Endothelial cell of umbilical vein (primary cell): ENCODE measurements around the gene GPR33. TPM values are rescaled to one million over a fixed set of nuclear protein-coding genes. Genes with fewer than 3 reads are reported as not detected.

Source experiments
- BruUV-seq: library from RNA; stranded (reverse); fragments of 400-500 nt; replicated peaks from 2 replicates; lab custom pipeline; 2021; lab: Mats Ljungman, UMichigan
- CTCF ChIA-PET: fragments of 300-600, 350-600 bp; sonication (Branson Sonifier 250); formaldehyde crosslinking; loops from one replicate; lab custom pipeline; 2021; ENCODE audit warnings: antibody characterized with exemption, inconsistent platforms; lab: Charles Lee
- POLR2A ChIA-PET: fragments of 300-600, 350-600 bp; sonication (Branson Sonifier 250); formaldehyde crosslinking; loops from one replicate; lab custom pipeline; 2021; ENCODE audit warnings: antibody characterized with exemption, inconsistent platforms; lab: Charles Lee
- DNase-seq: peaks from one replicate; pipeline ENCODE4 v3.0.0-alpha.2; 2011; ENCODE audit warnings: low read depth, low spot score
- FAIRE-seq: peaks from 2 replicates; lab custom pipeline; 2011; peaks lifted over from hg19 to GRCh38; lab: Jason Lieb, UNC
- H2AFZ ChIP-seq: 2 replicates; pipeline ENCODE4 v1.6.0; 2012; ENCODE audit warnings: low read depth, low read length, control low read depth, inconsistent platforms
- H3K27ac ChIP-seq: 2 replicates; pipeline ENCODE4 v1.5.1; 2011; ENCODE audit warnings: low read depth, mild to moderate bottlenecking, control low read depth, low read length, moderate library complexity; ENCODE audit not compliant: insufficient read depth
- H3K27me3 ChIP-seq, 2 experiments: 2 replicates each; pipeline versions ENCODE4 v1.6.0 to v1.6.1; 2011; ENCODE audit warnings: low read length in 2 of 2, mixed read lengths in 1 of 2; ENCODE audit not compliant: control insufficient read depth in 2 of 2, insufficient read depth in 2 of 2
- H3K36me3 ChIP-seq, 2 experiments: 2 replicates in 1 of 2; 3 replicates in 1 of 2; pipeline ENCODE4 v1.5.1; 2011; ENCODE audit warnings: low read length in 2 of 2, mild to moderate bottlenecking in 1 of 2, moderate library complexity in 1 of 2; ENCODE audit not compliant: control insufficient read depth in 2 of 2, insufficient read depth in 2 of 2; ENCODE audit errors: extremely low read depth in 1 of 2
- H3K4me1 ChIP-seq: 3 replicates; pipeline ENCODE4 v1.5.1; 2011; ENCODE audit warnings: mild to moderate bottlenecking, low read length; ENCODE audit not compliant: control insufficient read depth, insufficient read depth; ENCODE audit errors: extremely low read depth
- H3K4me2 ChIP-seq: 2 replicates; pipeline ENCODE4 v1.6.1; 2011; ENCODE audit warnings: low read length, control low read depth, mixed read lengths; ENCODE audit not compliant: insufficient read depth
- H3K4me3 ChIP-seq, 3 experiments: fragments of 200-600 bp in 1 of 3; sonication (generic), shearing (Covaris generic) in 1 of 3; replicated peaks in 1 of 3; 2 replicates each; pipeline ENCODE4 v1.5.1; 2011 to 2016; ENCODE audit warnings: control low read depth in 3 of 3, low read length in 3 of 3, mild to moderate bottlenecking in 2 of 3, inconsistent platforms in 1 of 3, low read depth in 1 of 3, moderate library complexity in 1 of 3; ENCODE audit not compliant: insufficient read depth in 1 of 3
- H3K79me2 ChIP-seq: 2 replicates; pipeline ENCODE4 v1.6.0; 2012; ENCODE audit warnings: low read length, inconsistent platforms; ENCODE audit not compliant: control insufficient read depth, insufficient read depth
- H3K9ac ChIP-seq: replicated peaks from 2 replicates; pipeline ENCODE3; 2011; ENCODE audit warnings: low read length, control low read depth; ENCODE audit not compliant: insufficient read depth; ENCODE audit errors: extremely low read depth
- H3K9me1 ChIP-seq: replicated peaks from 3 replicates; pipeline ENCODE4 v1.6.0; 2011; ENCODE audit warnings: mild to moderate bottlenecking, low read length; ENCODE audit not compliant: control insufficient read depth, insufficient read depth; ENCODE audit errors: extremely low read depth
- H3K9me3 ChIP-seq: replicated peaks from 2 replicates; pipeline ENCODE4 v1.5.1; 2012; ENCODE audit warnings: low read length, inconsistent platforms; ENCODE audit not compliant: control insufficient read depth, insufficient read depth
- H4K20me1 ChIP-seq: replicated peaks from 2 replicates; pipeline ENCODE3; 2011; ENCODE audit warnings: mild to moderate bottlenecking, low read length; ENCODE audit not compliant: control insufficient read depth, insufficient read depth; ENCODE audit errors: extremely low read depth
- CTCF ChIP-seq, 2 donors: IDR thresholded peaks; 1 replicate in 1 of 2; 2 replicates in 1 of 2; pipeline ENCODE4 v1.5.1; 2011; ENCODE audit warnings: low read length in 2 of 2, mild to moderate bottlenecking in 2 of 2, moderate library complexity in 2 of 2, control low read depth in 1 of 2, inconsistent platforms in 1 of 2, low read depth in 1 of 2; ENCODE audit not compliant: insufficient read depth in 1 of 2; ENCODE audit errors: extremely low read depth in 1 of 2
- EZH2 ChIP-seq: IDR thresholded peaks from 2 replicates; pipeline ENCODE4 v1.6.1; 2012; ENCODE audit warnings: borderline replicate concordance, low read depth, mild to moderate bottlenecking, moderate library complexity, low read length, inconsistent platforms; ENCODE audit not compliant: severe bottlenecking
- FOS ChIP-seq: IDR thresholded peaks from 2 replicates; pipeline ENCODE4 v1.6.1; 2011; ENCODE audit warnings: mild to moderate bottlenecking, low read length, moderate library complexity, borderline replicate concordance; ENCODE audit not compliant: insufficient read depth
- GATA2 ChIP-seq: IDR thresholded peaks from 2 replicates; pipeline ENCODE4 v1.7.0; 2011; ENCODE audit warnings: low read depth, mild to moderate bottlenecking, moderate library complexity, mixed read lengths, low read length; ENCODE audit not compliant: insufficient read length, insufficient read depth
- JUN ChIP-seq: IDR thresholded peaks from 2 replicates; pipeline ENCODE4 v1.6.1; 2011; ENCODE audit warnings: borderline replicate concordance, low read depth; ENCODE audit not compliant: insufficient read length, insufficient read depth
- MAX ChIP-seq: IDR thresholded peaks from 2 replicates; pipeline ENCODE4 v1.6.1; 2011; ENCODE audit not compliant: insufficient read depth, insufficient read length
- MYC ChIP-seq: IDR thresholded peaks from one replicate; pipeline ENCODE4 v1.6.1; 2011; ENCODE audit warnings: mild to moderate bottlenecking, low read depth, low read length
- POLR2A ChIP-seq: IDR thresholded peaks from 2 replicates; pipeline ENCODE4 v1.6.1; 2012; ENCODE audit warnings: low read depth, mild to moderate bottlenecking, control low read depth, low read length
- POLR2AphosphoS5 ChIP-seq: IDR thresholded peaks from 2 replicates; pipeline ENCODE4 v1.6.1; 2012; ENCODE audit warnings: low read depth, mild to moderate bottlenecking, control low read depth, low read length, moderate library complexity; ENCODE audit not compliant: insufficient read depth
- dilution Hi-C: fragments of 300-500 bp; cut with MboI; formaldehyde crosslinking; loops from one replicate; pipeline ENCODE4 v1.15.0; 2019; ENCODE audit warnings: low sequenced_read_pairs; ENCODE audit not compliant: extremely low pct_ligation_motif_present
- intact Hi-C: fragments of 100-400 bp; cut with micrococcal nuclease; formaldehyde crosslinking; loops from one replicate; pipeline ENCODE4 v1.10.0; 2022
- polyA plus RNA-seq, 4 experiments: library from polyadenylated mRNA; depleted of rRNA in 3 of 4; stranded (reverse) in 3 of 4; unstranded in 1 of 4; fragments of >200 nt; gene quantifications; 2 replicates each; pipeline versions ENCODE4 v1.2.1 to v1.2.3, GENCODE V29; 2011 to 2012; ENCODE audit warnings: missing spikeins in 1 of 4
- total RNA-seq: library from RNA; stranded (reverse); gene quantifications from 2 replicates; pipeline ENCODE4 v1.2.3, GENCODE V29; 2021

GPR33 gene
- total and polyA plus RNA-seq, 2 donors (not counting 3 experiments of a cell fraction or from before 2014, with no cell fraction given): not detected

DNA sequence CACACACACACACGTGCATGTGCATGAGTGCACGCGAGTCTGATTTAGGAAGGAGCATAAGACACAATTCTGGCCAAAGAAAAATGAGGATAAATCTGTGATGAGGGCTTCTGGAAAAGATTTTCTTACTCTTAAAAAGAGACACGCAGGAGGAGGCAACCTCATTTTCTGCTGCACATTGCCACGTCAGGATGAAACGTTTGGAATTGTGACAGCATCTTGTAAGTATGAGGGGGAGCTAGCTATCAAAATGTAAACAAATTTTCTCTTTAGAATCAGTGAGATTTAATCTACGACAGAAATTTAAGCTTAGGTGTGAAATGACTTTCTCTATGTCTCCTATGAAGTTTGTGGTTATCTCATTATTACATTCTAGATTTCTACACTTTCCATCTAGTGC is 42.3 kb upstream of the GPR33 start:
- TF ChIP-seq EZH2: no peak
- TF ChIP-seq CTCF (IDR thresholded peaks at IDR 0.05; ENCODE audit: extremely low read depth in 1 of 2, insufficient read depth in 1 of 2, low read depth in 1 of 2, low read length in 2 of 2): no peak
- no peak for TF ChIP-seq GATA2
- TF ChIP-seq MYC: no peak
- no peak for TF ChIP-seq POLR2A
- no peak for TF ChIP-seq JUN
- no peak for TF ChIP-seq MAX
- no peak for TF ChIP-seq POLR2AphosphoS5
- no peak for TF ChIP-seq FOS
- DNase-seq (no peak), FAIRE-seq (no peak)
- Histone ChIP-seq H3K9me3 (no peaks in the 10 kb centered on the region), H3K27ac (no peak overlapping the region), H3K27me3 (peaks cover 0 to 6% of the 10 kb centered on the region in 2 experiments), H3K9me1 (no peaks in the 10 kb centered on the region), H3K79me2 (no peaks in the 10 kb centered on the region), H4K20me1 (no peaks in the 10 kb centered on the region), H3K36me3 (no peaks in the 10 kb centered on the region), H3K4me3 (no peak overlapping the region), H3K4me1 (no peaks in the 10 kb centered on the region), H3K4me2 (no peak overlapping the region), H2AFZ (no peak overlapping the region), H3K9ac (no peak overlapping the region)
- dilution Hi-C loops: no loop called here
- CTCF ChIA-PET: interaction anchor here (1.5 kb wide), 1 partner anchor 13 kb away, joined by 6 read pairs; no protein-coding TSS in a partner anchor
- intact Hi-C loops: no loop called here
- POLR2A ChIA-PET: no interaction called here
- BruUV-seq: no TSS peak
